SIG-M5 treated with dmso at 0.1 percent for 504 hours (cell line): Measurements from ENCODE around the gene HS6ST3.
"Not testable (repeated sequence)": the region's sequence is repeated elsewhere in the genome, so short reads cannot be mapped to it uniquely, and the experiment has no call there.

Experiments
- DNase-seq: peaks from one replicate; lab custom pipeline; 2025; ENCODE audit not compliant: unreplicated experiment; lab: John Stamatoyannopoulos, UW

The HS6ST3 gene

GRCh38 chr13:96089749-96090239 is at the start of gene HS6ST3:
Gene HS6ST3, plus strand, starts transcription at chr13:96090107.
- DNase-seq: no peak

GRCh38 chr13:96041326-96042110 is 48.4 kb upstream of the HS6ST3 start:
- DNase-seq: no peak

- DNase-seq: no peak
These were observed 45.7 kb upstream of the HS6ST3 start for GRCh38 chr13:96044238-96044637.

- not testable (repeated sequence) for DNase-seq
These were observed 43.3 kb upstream of the HS6ST3 start for GRCh38 chr13:96046449-96047126.

GRCh38 chr13:96050955-96051354 is 39.0 kb upstream of the HS6ST3 start:
- not testable (repeated sequence) for DNase-seq

GRCh38 chr13:96051491-96051890 is 38.4 kb upstream of the HS6ST3 start:
- DNase-seq: not testable (repeated sequence)

GRCh38 chr13:96051946-96052345 is 38.0 kb upstream of the HS6ST3 start:
- DNase-seq: not testable (repeated sequence)

- DNase-seq: peak; percentile 79
These were observed 37.3 kb upstream of the HS6ST3 start for GRCh38 chr13:96052656-96053002.

- DNase-seq: peak; percentile 82
These were observed 36.8 kb upstream of the HS6ST3 start, which contains the start of gene UGGT2 for GRCh38 chr13:96053003-96053703. Gene UGGT2, minus strand, starts transcription at chr13:96053401. Its CDS starts 89 bp downstream, at chr13:96053312.

GRCh38 chr13:96065849-96066248 is 24.1 kb upstream of the HS6ST3 start:
- no peak for DNase-seq

- DNase-seq: no peak
These were observed 21.2 kb upstream of the HS6ST3 start for GRCh38 chr13:96068729-96069128.

- DNase-seq: no peak
These were observed 18.4 kb upstream of the HS6ST3 start for GRCh38 chr13:96071504-96071903.

- DNase-seq: no peak
These were observed 17.5 kb upstream of the HS6ST3 start for GRCh38 chr13:96072392-96072791.

- DNase-seq: peak; percentile 32
These were observed 13.9 kb upstream of the HS6ST3 start for GRCh38 chr13:96075953-96076543.

- no peak for DNase-seq
These were observed 9.2 kb upstream of the HS6ST3 start for GRCh38 chr13:96080676-96081075.

- DNase-seq: no peak
These were observed 8.0 kb upstream of the HS6ST3 start for GRCh38 chr13:96081888-96082287.

- DNase-seq: no peak
These were observed 7.3 kb upstream of the HS6ST3 start for GRCh38 chr13:96082640-96083039.

- no peak for DNase-seq
These were observed 3.2 kb upstream of the HS6ST3 start for GRCh38 chr13:96086736-96087135.

- no peak for DNase-seq
These were observed 768 bp upstream of the HS6ST3 start for GRCh38 chr13:96089139-96089538.

GRCh38 chr13:96090240-96091101 is 564 bp downstream of the HS6ST3 start:
- DNase-seq: no peak
